Sigmoid colon (tissue), 4 donors: ENCODE measurements around the gene SLC35A1.

Experiments
- POLR2A ChIP-seq, 2 donors: fragments of 450-650 bp; IDR thresholded peaks; one replicate each; pipeline ENCODE4 v1.6.1; 2016; ENCODE audit warnings: antibody characterized with exemption in 2 of 2, mild to moderate bottlenecking in 2 of 2, moderate library complexity in 2 of 2
- POLR2AphosphoS5 ChIP-seq, 4 donors: sonication (generic); formaldehyde crosslinking; IDR thresholded peaks; one replicate each; pipeline ENCODE4 v1.6.1; 2017; ENCODE audit warnings: antibody characterized with exemption in 4 of 4
- TF ChIP-seq, protein P1 (sequence below), 4 experiments: fragments of 450-650 bp in 3 of 4; fragments of 200-600 bp in 1 of 4; IDR thresholded peaks; one replicate each; pipeline ENCODE4 v1.5.1; 2016 to 2019; ENCODE audit warnings: antibody characterized with exemption in 4 of 4, mild to moderate bottlenecking in 3 of 4, moderate library complexity in 2 of 4

DNA sequence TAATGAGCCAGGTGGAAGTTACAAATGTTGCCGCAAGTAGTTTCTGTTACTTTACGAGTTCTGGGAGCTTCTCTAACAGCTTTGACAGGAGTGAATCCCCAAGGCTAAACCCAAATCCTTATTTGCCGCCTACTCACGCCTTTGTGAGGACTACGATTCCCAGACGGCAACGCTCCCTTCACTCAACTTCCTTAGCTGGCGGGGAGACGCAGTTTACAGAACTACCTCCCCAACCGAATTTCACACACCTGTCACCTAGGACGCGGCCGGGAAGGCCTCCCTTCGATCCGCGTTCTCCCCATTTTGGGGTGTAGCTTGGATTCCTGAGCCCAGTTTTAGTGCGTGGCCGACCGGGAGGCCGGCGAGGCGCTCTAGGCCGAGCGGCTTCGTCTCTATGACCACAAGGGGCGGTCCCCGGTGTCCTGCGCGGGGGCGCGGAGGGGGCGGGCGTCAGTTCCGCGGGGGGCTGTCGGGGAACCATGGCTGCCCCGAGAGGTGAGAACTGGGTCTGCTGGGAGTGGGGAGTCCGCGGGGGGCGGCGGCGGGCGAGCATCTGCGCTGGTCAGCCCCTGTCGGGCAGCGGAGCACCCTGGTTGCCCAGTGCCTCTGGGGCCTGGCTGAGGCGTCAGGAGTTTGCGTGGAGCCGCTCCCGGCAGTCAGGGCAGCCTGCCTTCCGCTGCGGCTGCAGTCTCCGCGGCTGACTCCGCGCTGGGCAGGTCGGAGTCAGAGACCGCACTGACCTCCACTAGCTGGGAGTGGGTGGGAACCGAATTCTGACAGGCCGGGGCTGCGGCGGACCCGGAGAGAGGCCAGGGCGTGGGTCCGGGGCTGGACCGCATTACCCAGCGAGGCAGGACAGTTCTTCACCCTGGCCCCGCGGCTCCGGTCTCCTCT, at the start of gene SLC35A1:
- TF ChIP-seq, protein P1, sequence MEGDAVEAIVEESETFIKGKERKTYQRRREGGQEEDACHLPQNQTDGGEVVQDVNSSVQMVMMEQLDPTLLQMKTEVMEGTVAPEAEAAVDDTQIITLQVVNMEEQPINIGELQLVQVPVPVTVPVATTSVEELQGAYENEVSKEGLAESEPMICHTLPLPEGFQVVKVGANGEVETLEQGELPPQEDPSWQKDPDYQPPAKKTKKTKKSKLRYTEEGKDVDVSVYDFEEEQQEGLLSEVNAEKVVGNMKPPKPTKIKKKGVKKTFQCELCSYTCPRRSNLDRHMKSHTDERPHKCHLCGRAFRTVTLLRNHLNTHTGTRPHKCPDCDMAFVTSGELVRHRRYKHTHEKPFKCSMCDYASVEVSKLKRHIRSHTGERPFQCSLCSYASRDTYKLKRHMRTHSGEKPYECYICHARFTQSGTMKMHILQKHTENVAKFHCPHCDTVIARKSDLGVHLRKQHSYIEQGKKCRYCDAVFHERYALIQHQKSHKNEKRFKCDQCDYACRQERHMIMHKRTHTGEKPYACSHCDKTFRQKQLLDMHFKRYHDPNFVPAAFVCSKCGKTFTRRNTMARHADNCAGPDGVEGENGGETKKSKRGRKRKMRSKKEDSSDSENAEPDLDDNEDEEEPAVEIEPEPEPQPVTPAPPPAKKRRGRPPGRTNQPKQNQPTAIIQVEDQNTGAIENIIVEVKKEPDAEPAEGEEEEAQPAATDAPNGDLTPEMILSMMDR (IDR thresholded peaks at IDR 0.05), result peak in 3 of 4 experiments; percentile 24 to 43 (median 33)
- TF ChIP-seq POLR2AphosphoS5 (IDR thresholded peaks at IDR 0.05) (peak; percentile 65 to 88 (median 79)), POLR2A (IDR thresholded peaks at IDR 0.05) (peak; percentile 60 to 67)
